ENCODE measurements around the gene CCDC80. TPM values are rescaled to one million over a fixed set of nuclear protein-coding genes. Genes with fewer than 3 reads are reported as not detected.

Gene CCDC80
- total RNA-seq = 0.25 and 0.44 TPM in 2 replicates

GRCh38 chr3:112640930-112641801, at the start of gene CCDC80:
CCDC80 (minus strand) TSS chr3:112641143; CDS start chr3:112639905, 1,238 bp downstream.
- intact Hi-C loops (cut with micrococcal nuclease) = no loop called here

GRCh38 chr3:112689989-112690388, 49.0 kb upstream of the CCDC80 start:
- intact Hi-C loops (cut with micrococcal nuclease) = no loop called here

- intact Hi-C loops (cut with micrococcal nuclease) = no loop called here
Measured at GRCh38 chr3:112689385-112689784, 48.4 kb upstream of the CCDC80 start.

- intact Hi-C loops (cut with micrococcal nuclease) = no loop called here
Measured at GRCh38 chr3:112688819-112689218, 47.9 kb upstream of the CCDC80 start.

- intact Hi-C loops (cut with micrococcal nuclease) = no loop called here
Measured at GRCh38 chr3:112688085-112688769, 47.3 kb upstream of the CCDC80 start.

- intact Hi-C loops (cut with micrococcal nuclease) = no loop called here
Measured at GRCh38 chr3:112687616-112688015, 46.7 kb upstream of the CCDC80 start.

GRCh38 chr3:112687211-112687610, 46.3 kb upstream of the CCDC80 start:
- intact Hi-C loops (cut with micrococcal nuclease) = no loop called here

GRCh38 chr3:112685956-112686799, 45.2 kb upstream of the CCDC80 start:
- intact Hi-C loops (cut with micrococcal nuclease) = no loop called here

GRCh38 chr3:112685420-112685819, 44.5 kb upstream of the CCDC80 start:
- intact Hi-C loops (cut with micrococcal nuclease) = no loop called here

- intact Hi-C loops (cut with micrococcal nuclease) = no loop called here
Measured at GRCh38 chr3:112682361-112682760, 41.4 kb upstream of the CCDC80 start.

GRCh38 chr3:112681822-112682325, 40.9 kb upstream of the CCDC80 start:
- intact Hi-C loops (cut with micrococcal nuclease) = no loop called here

GRCh38 chr3:112676659-112677234, 35.8 kb upstream of the CCDC80 start:
- intact Hi-C loops (cut with micrococcal nuclease) = loop anchor here (1.0 to 10.0 kb wide), 18 partner anchors 8 to 1538 kb away; partner anchors contain the start of genes ATG3, ATP6V1A, BTLA and CCDC191

GRCh38 chr3:112675943-112676535, 35.1 kb upstream of the CCDC80 start:
- intact Hi-C loops (cut with micrococcal nuclease) = loop anchor here (1.0 to 10.0 kb wide), 10 partner anchors 21 to 1539 kb away; partner anchors contain the start of genes ATP6V1A, BTLA, CCDC191 and NAA50

GRCh38 chr3:112675349-112675748, 34.4 kb upstream of the CCDC80 start:
- intact Hi-C loops (cut with micrococcal nuclease) = loop anchor here (5.0 to 10.0 kb wide), 6 partner anchors 178 to 1379 kb away; partner anchors contain the start of genes ATP6V1A, BTLA, CCDC191 and NAA50

- intact Hi-C loops (cut with micrococcal nuclease) = loop anchor here (1.0 to 10.0 kb wide), 10 partner anchors 30 to 1382 kb away; partner anchors contain the start of genes CCDC191, CD200R1L, QTRT2 and SIDT1
Measured at GRCh38 chr3:112672716-112673541, 32.0 kb upstream of the CCDC80 start.

GRCh38 chr3:112671930-112672715, 31.2 kb upstream of the CCDC80 start:
- intact Hi-C loops (cut with micrococcal nuclease) = loop anchor here (1.0 to 10.0 kb wide), 10 partner anchors 29 to 1383 kb away; partner anchors contain the start of genes CCDC191, CD200R1L, QTRT2 and SIDT1

- intact Hi-C loops (cut with micrococcal nuclease) = loop anchor here (1.0 to 10.0 kb wide), 8 partner anchors 13 to 1384 kb away; partner anchors contain the start of genes CCDC191, QTRT2, SIDT1 and SPICE1
Measured at GRCh38 chr3:112670824-112671223, 29.9 kb upstream of the CCDC80 start.

- intact Hi-C loops (cut with micrococcal nuclease) = no loop called here
Measured at GRCh38 chr3:112667599-112667998, 26.7 kb upstream of the CCDC80 start.
